GM12873 (cell line): ENCODE data around the gene EPB41L1.

Source experiments
- TF ChIP-seq, protein P1 (sequence below): IDR thresholded peaks from 2 replicates; pipeline ENCODE4 v1.5.1; 2012; ENCODE audit warnings: low read depth, mild to moderate bottlenecking, moderate library complexity, low read length, control low read depth; ENCODE audit not compliant: insufficient read depth; ENCODE audit errors: missing control alignments

EPB41L1 gene

GRCh38 chr20:36154700-36155628 is at the start of gene EPB41L1:
EPB41L1 (plus strand) TSS chr20:36154740; CDS start chr20:36173778, 19,038 bp downstream.
- TF ChIP-seq, protein P1, sequence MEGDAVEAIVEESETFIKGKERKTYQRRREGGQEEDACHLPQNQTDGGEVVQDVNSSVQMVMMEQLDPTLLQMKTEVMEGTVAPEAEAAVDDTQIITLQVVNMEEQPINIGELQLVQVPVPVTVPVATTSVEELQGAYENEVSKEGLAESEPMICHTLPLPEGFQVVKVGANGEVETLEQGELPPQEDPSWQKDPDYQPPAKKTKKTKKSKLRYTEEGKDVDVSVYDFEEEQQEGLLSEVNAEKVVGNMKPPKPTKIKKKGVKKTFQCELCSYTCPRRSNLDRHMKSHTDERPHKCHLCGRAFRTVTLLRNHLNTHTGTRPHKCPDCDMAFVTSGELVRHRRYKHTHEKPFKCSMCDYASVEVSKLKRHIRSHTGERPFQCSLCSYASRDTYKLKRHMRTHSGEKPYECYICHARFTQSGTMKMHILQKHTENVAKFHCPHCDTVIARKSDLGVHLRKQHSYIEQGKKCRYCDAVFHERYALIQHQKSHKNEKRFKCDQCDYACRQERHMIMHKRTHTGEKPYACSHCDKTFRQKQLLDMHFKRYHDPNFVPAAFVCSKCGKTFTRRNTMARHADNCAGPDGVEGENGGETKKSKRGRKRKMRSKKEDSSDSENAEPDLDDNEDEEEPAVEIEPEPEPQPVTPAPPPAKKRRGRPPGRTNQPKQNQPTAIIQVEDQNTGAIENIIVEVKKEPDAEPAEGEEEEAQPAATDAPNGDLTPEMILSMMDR, result no peak

DNA sequence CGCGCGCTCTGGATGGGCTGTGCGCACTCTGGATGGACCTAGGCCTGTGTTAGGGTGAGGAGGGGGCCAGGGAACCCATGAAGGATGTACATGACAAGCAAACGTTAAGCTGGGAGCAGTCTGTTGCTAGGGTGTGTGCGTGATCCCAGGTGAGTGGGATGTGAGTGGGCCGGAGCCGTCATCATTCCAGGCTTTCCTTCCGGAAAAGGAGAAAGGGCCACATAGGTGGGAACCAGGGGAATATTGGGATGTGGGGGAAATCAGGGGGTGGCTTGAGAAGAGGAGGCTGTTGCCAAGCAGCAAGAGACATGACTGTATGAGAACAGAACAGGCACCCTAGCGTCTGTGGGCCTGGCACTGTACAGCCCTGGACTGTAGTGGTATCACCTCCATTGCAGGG is 49.7 kb upstream of the EPB41L1 start:
- TF ChIP-seq, protein P1, result no peak

GRCh38 chr20:36105711-36106226 is 48.8 kb upstream of the EPB41L1 start:
- TF ChIP-seq, protein P1, result no peak

GRCh38 chr20:36106606-36107005 is 47.9 kb upstream of the EPB41L1 start:
- TF ChIP-seq, protein P1, result no peak

GRCh38 chr20:36107881-36108280 is 46.7 kb upstream of the EPB41L1 start:
- TF ChIP-seq, protein P1, result no peak

DNA sequence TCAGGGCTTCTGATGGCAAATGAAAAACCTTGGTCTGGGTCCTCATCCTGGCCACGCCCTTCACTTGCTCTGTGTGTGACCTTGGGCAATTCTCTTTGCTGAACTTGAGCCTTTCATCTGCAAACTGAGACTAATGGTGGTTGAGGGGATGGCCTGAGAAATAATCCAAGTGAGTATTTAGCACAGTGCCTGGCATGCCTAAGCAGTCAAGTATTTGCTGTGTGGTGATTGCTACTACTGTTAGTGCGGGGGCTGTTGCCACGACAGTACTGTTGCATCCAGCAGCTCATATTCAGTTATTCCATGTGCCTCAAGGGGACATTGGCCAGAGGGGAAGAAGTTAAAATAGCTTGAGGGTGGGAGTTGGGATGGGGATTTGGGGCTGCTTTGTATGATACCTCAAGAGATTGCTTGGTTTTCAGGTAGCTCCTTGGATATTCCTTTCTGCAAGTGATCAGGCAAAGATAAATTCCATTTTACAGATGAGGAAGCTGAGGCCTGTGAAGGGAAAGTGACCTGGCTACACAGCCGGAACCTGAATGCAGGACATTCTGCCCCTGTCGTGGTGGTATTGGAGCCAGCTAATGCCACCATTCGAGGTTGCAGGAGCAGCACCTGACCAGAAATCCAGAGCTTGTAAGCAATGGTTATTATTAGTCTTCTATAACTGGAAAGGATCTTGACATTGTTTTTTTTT is 45.1 kb upstream of the EPB41L1 start:
- TF ChIP-seq, protein P1, result no peak

GRCh38 chr20:36110994-36111393 is 43.5 kb upstream of the EPB41L1 start:
- TF ChIP-seq, protein P1, result no peak
